AG10803 (cell line): ENCODE data around the gene MINK1.

Experiments
- DNase-seq: peaks from one replicate; pipeline ENCODE4 v3.0.0; 2010; ENCODE audit warnings: low read depth
- H3K4me3 ChIP-seq: 2 replicates; pipeline ENCODE4 v1.5.1; 2011; ENCODE audit warnings: mild to moderate bottlenecking, low read length, control low read depth
- CTCF ChIP-seq: conservative IDR thresholded peaks from 2 replicates; pipeline ENCODE4 v1.5.1; 2011; ENCODE audit warnings: mild to moderate bottlenecking, low read length, control low read depth, inconsistent platforms

Gene MINK1

GRCh38 chr17:4789701-4789950 lies 43.5 kb upstream of the MINK1 start:
- no peak for DNase-seq
- H3K4me3 ChIP-seq = peak overlapping the region; percentile 71
- no peak for TF ChIP-seq CTCF

- TF ChIP-seq CTCF = peak; percentile 48
- peak overlapping the region; percentile 71 for H3K4me3 ChIP-seq
- peak; percentile 78 for DNase-seq
These were observed 43.0 kb upstream of the MINK1 start for GRCh38 chr17:4789951-4790704.

- no peak for DNase-seq
- H3K4me3 ChIP-seq = peak overlapping the region; percentile 71
- no peak for TF ChIP-seq CTCF
These were observed 42.4 kb upstream of the MINK1 start for GRCh38 chr17:4790705-4791088.

GRCh38 chr17:4795168-4795567 lies 38.0 kb upstream of the MINK1 start:
- H3K4me3 ChIP-seq = no peak overlapping the region
- TF ChIP-seq CTCF = no peak
- no peak for DNase-seq

- TF ChIP-seq CTCF = no peak
These were observed 36.6 kb upstream of the MINK1 start for GRCh38 chr17:4796552-4796920.

GRCh38 chr17:4800462-4801196 lies 32.5 kb upstream of the MINK1 start:
- no peak for TF ChIP-seq CTCF
- no peak for DNase-seq
- no peak overlapping the region for H3K4me3 ChIP-seq

More at GRCh38 chr17:4796552-4796920, 36.6 kb upstream of the MINK1 start:
- peak overlapping the region; percentile 100 for H3K4me3 ChIP-seq
- peak; percentile 34 for DNase-seq

GRCh38 chr17:4802228-4802627 lies 30.9 kb upstream of the MINK1 start, which contains the start of gene C17orf114:
Gene C17orf114, minus strand, starts transcription at chr17:4802328.
- H3K4me3 ChIP-seq = no peak within 1 kb of the TSS
- DNase-seq = no peak
- TF ChIP-seq CTCF = no peak
